GM12892 (cell line): Measurements from ENCODE around the gene INPP5E.

Experiments used
- POLR2A ChIP-seq: IDR thresholded peaks from 2 replicates; pipeline ENCODE4 v1.6.1; 2011; ENCODE audit warnings: low read depth, low read length, control low read depth
- POLR2AphosphoS5 ChIP-seq: IDR thresholded peaks from 2 replicates; pipeline ENCODE4 v1.6.1; 2011; ENCODE audit warnings: low read depth, low read length, control low read depth

DNA sequence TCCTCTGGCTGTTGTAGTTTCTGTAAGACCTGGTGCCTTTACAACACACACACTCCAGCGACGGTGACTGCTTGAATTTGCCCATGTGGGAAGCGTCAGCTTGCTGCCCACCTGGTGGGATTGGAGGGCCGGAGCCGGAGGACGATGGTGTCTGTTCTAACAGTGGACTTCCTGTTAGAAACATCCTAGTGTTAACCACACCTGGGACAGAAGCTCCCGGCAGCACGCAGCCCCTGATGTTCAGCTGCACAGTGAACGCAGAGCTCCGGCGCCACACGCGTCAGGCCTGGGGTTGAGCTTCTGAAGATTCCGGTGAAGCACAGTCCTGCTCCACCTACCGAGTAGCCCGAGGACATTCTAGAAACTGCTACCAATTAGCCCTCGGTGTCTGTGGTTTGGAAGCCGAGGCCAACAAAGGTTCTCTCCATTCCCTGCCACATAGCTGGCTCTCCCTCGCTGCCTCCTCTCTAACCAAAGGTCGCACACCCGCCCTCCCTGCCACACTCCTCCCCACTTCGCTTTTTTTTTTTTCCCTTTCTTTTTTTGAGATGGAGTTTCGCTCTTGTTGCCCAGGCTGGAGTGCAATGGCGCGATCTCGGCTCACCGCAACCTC, 14.8 kb downstream of the INPP5E start:
- TF ChIP-seq POLR2A = no peak
- TF ChIP-seq POLR2AphosphoS5 = no peak
